Loucy (cell line): ENCODE results near the gene TMEM17.
"Not testable (repeated sequence)": the region's sequence is repeated elsewhere in the genome, so short reads cannot be mapped to it uniquely, and the experiment has no call there.

ENCODE experiments used
- EZH2phosphoT487 ChIP-seq: fragments of 200-600 bp; IDR thresholded peaks from 2 replicates; pipeline ENCODE4 v1.6.1; 2018; ENCODE audit warnings: antibody characterized with exemption, mild to moderate bottlenecking, moderate library complexity, borderline replicate concordance
- TF ChIP-seq, protein P1 (sequence below): fragments of 200-600 bp; sonication (generic); conservative IDR thresholded peaks from 2 replicates; pipeline ENCODE4 v1.5.1; 2014; ENCODE audit warnings: mild to moderate bottlenecking, antibody characterized with exemption, low read length

DNA sequence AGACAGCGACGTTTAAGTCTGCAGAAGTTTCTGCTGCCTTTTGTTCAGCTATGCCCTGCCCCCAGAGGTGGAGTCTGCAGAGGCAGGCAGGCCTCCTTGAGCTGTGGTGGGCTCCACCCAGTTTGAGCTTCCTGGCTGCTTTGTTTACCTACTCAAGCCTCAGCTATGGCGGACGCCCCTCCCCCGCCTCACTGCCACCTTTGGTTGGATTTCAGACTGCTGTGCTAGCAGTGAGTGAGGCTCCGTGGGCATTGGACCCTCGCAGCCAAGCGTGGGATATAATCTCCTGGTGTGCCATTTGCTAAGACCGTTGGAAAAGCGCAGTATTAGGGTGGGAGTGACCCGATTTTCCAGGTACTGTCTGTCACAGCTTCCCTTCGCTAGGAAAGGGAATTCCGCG is 15.1 kb upstream of the TMEM17 start:
- TF ChIP-seq, protein P1, sequence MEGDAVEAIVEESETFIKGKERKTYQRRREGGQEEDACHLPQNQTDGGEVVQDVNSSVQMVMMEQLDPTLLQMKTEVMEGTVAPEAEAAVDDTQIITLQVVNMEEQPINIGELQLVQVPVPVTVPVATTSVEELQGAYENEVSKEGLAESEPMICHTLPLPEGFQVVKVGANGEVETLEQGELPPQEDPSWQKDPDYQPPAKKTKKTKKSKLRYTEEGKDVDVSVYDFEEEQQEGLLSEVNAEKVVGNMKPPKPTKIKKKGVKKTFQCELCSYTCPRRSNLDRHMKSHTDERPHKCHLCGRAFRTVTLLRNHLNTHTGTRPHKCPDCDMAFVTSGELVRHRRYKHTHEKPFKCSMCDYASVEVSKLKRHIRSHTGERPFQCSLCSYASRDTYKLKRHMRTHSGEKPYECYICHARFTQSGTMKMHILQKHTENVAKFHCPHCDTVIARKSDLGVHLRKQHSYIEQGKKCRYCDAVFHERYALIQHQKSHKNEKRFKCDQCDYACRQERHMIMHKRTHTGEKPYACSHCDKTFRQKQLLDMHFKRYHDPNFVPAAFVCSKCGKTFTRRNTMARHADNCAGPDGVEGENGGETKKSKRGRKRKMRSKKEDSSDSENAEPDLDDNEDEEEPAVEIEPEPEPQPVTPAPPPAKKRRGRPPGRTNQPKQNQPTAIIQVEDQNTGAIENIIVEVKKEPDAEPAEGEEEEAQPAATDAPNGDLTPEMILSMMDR = not testable (repeated sequence)
- TF ChIP-seq EZH2phosphoT487 = not testable (repeated sequence)
